OCI-LY3 (cell line): Measurements from ENCODE around the gene GAB2.

Experiments
- CTCF ChIP-seq: fragments of 200-600, 300-600 bp; sonication (generic); IDR thresholded peaks from 2 replicates; pipeline ENCODE4 v1.5.1; 2014; ENCODE audit warnings: antibody characterized with exemption, low read length, low read depth
- EZH2phosphoT487 ChIP-seq: fragments of 200-600 bp; shearing (Covaris generic); IDR thresholded peaks from 2 replicates; pipeline ENCODE4 v1.6.1; 2018; ENCODE audit warnings: antibody characterized with exemption, mixed run types, low read depth

- no peak for TF ChIP-seq CTCF
- no peak for TF ChIP-seq EZH2phosphoT487
Measured at GRCh38 chr11:78370406-78371172, 47.0 kb downstream of the GAB2 start.
